GM12801 (cell line): Measurements from ENCODE around the gene YBX3.

Experiments used
- TF ChIP-seq, protein P1 (sequence below): IDR thresholded peaks from one replicate; pipeline ENCODE4 v1.5.1; 2011; ENCODE audit warnings: control low read depth; ENCODE audit not compliant: insufficient read length; ENCODE audit errors: extremely low read depth

The YBX3 gene

DNA sequence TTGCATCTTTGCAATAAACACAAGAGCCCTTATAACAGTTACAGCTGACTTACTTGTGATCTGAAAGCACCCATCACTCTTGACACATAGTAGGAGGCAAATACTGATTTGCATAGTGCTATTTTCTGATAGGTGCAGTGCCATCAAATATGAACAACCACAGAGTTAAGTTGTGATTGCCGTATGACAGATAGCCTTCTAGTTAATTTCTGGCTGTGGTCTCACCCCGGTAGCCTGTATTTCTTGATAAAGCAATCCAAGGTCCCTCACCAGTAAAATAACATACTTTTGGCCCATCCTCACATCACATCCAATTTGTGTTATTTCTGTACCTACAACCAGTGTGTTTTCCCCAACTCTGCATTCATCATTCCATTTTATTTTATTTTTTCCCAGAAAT is 26.0 kb downstream of the YBX3 start:
- TF ChIP-seq, protein P1, sequence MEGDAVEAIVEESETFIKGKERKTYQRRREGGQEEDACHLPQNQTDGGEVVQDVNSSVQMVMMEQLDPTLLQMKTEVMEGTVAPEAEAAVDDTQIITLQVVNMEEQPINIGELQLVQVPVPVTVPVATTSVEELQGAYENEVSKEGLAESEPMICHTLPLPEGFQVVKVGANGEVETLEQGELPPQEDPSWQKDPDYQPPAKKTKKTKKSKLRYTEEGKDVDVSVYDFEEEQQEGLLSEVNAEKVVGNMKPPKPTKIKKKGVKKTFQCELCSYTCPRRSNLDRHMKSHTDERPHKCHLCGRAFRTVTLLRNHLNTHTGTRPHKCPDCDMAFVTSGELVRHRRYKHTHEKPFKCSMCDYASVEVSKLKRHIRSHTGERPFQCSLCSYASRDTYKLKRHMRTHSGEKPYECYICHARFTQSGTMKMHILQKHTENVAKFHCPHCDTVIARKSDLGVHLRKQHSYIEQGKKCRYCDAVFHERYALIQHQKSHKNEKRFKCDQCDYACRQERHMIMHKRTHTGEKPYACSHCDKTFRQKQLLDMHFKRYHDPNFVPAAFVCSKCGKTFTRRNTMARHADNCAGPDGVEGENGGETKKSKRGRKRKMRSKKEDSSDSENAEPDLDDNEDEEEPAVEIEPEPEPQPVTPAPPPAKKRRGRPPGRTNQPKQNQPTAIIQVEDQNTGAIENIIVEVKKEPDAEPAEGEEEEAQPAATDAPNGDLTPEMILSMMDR: no peak

- TF ChIP-seq, protein P1: no peak
Measured at GRCh38 chr12:10690906-10691305, 32.2 kb downstream of the YBX3 start.

- TF ChIP-seq, protein P1: no peak
Measured at GRCh38 chr12:10689146-10689545, 34.0 kb downstream of the YBX3 start.

DNA sequence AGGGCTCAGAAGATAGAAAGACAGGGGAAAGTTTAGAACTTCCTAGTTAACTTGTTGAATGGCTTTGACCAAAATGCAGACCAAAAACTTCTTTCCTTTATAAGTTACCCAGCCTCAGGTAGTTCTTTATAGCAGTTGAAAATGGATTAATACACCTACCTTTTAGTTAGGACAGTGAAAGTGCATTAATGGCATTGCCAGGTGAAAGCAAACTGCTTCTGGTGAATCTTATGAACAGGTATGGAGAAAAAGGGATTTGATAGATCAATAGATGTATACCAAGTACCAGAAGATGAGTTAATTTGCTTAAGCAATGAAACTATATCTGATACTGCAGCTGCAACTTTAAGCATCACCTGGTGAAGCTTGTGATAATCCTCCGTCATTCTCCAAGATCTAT is 35.1 kb downstream of the YBX3 start:
- TF ChIP-seq, protein P1: no peak

DNA sequence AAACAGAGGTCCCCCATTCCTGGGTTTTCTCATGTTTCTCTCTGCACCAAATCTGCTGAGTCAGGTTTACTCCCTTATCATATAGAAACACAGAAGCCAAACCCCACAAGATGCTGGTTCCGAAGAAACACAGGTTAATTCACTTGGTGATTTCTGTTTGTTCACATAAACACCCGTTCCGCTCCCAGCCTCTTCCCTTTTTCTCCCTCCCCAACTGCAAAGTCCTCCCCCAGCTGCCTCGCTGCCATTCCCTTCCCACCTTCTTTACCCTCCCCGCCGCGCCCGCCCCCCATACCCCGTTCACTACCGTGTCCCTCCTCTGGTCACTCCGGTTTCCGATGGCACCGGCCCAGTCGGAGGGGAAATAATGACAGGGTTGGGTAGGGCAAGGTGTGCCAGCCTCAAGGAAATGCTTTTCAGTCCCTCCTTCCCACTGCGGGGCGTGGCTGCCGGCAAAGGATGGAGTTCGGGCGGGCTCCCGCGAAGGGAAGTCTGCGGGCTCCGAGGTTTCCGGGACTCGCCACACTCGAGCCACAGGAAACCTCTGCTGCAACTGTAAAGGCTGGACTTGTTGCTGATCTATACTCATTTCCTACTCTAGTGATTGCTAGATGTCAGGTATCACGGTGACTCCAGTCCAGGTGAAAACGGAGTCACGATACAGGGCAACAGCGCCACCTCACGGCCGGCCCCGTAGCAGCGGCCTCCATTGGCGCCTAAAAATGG is 49.3 kb downstream of the YBX3 start, which contains the start of gene STYK1:
STYK1 (minus strand) TSS at position 394 of the 726 bp plus-strand sequence. CDS start 39,434 bp downstream, outside the sequence.
- TF ChIP-seq, protein P1: no peak

DNA sequence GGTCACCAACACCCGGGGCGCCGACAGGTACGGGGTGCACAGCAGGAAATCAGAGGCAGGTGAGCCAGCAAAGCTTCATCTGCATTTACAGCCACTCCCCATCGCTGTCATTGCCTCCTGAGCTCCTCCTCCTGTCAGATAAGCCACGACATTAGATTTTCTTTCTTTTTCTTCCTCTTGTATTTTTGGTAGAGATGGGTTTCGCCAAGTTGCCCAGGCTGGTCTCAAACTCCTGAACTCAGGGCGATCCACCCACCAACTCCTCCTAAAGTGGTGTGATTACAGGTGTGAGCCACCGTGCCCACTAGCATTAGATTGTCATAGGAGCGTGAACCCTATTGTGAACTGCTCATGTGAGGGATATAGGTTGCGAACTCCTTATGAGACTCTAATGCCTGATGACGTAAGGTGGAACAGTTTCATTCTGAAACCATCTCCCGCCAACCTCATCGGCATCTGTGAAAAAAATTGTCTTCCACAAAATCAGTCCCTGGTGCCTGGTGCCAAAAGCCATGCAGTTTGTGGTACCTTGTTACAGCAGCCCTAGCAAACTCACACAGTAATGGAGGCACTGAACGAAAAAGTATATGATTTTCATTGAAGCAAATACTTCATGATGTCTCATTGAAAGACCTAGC is 50.8 kb downstream of the YBX3 start:
- TF ChIP-seq, protein P1: no peak

DNA sequence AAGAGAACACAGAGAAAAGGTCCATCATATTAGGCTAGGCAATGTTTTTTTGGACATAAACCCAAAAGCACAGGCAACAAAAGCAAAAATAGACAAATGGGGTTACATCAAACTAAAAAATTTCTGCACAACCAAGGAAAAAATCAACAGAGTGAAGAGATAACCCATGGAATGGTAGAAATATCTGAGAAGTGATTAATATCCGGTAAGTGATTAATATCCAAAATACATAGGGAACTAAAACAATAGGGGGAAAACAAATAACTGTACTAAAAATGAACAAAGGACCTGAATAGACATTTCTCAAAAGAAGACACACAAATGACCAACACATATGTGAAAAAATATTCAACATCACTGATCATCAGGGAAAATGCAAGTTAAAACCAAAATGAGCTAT is 53.6 kb downstream of the YBX3 start:
- TF ChIP-seq, protein P1: no peak
